Measurements from ENCODE around the gene PER3.

DNA sequence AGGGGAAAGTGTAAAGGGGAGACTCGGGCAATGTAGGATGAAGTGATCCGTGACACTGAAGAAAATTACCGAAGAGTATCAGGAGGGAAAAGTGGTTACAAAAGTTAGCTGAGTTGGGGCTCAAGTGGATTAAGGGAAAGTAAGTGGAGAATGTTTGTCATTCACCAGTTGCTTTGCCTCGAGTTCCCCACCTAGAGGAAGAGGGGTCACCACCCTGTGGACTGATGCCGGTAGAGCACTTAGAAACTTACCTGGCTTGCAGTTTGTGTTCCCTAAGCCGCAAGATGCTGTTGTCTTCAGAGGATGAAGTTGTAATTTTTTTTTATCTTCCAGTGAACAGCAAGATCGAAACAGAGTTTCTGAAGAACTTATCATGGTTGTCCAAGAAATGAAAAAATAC, 1.0 kb downstream of the PER3 start:
- TF ChIP-seq, protein P1, sequence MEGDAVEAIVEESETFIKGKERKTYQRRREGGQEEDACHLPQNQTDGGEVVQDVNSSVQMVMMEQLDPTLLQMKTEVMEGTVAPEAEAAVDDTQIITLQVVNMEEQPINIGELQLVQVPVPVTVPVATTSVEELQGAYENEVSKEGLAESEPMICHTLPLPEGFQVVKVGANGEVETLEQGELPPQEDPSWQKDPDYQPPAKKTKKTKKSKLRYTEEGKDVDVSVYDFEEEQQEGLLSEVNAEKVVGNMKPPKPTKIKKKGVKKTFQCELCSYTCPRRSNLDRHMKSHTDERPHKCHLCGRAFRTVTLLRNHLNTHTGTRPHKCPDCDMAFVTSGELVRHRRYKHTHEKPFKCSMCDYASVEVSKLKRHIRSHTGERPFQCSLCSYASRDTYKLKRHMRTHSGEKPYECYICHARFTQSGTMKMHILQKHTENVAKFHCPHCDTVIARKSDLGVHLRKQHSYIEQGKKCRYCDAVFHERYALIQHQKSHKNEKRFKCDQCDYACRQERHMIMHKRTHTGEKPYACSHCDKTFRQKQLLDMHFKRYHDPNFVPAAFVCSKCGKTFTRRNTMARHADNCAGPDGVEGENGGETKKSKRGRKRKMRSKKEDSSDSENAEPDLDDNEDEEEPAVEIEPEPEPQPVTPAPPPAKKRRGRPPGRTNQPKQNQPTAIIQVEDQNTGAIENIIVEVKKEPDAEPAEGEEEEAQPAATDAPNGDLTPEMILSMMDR (IDR thresholded peaks at IDR 0.05) = no peak
- no peak for TF ChIP-seq POLR2AphosphoS5 (IDR thresholded peaks at IDR 0.05)
